Hematopoietic multipotent progenitor cell (in vitro differentiated cells): ENCODE data around the gene RNF114. TPM values are rescaled to one million over a fixed set of nuclear protein-coding genes. Genes with fewer than 3 reads are reported as not detected.

Experiments
- DNase-seq, 3 donors: peaks; one replicate each; pipeline ENCODE4 v3.0.0-alpha.2; 2011 to 2015; ENCODE audit warnings: low read depth in 2 of 3, low spot score in 2 of 3
- total RNA-seq: library from RNA; depleted of rRNA; stranded (reverse); fragments of >200 nt; gene quantifications from one replicate; pipeline ENCODE4 v1.2.3, GENCODE V29; 2012

The RNF114 gene
- total RNA-seq, 1 donor = 239 TPM

- no peak for DNase-seq
These were observed 34.6 kb upstream of the RNF114 start for GRCh38 chr20:49901588-49901987.

- no peak for DNase-seq
These were observed 31.6 kb upstream of the RNF114 start for GRCh38 chr20:49904440-49905214.

GRCh38 chr20:49905415-49906091, 30.6 kb upstream of the RNF114 start:
- DNase-seq = no peak

DNA sequence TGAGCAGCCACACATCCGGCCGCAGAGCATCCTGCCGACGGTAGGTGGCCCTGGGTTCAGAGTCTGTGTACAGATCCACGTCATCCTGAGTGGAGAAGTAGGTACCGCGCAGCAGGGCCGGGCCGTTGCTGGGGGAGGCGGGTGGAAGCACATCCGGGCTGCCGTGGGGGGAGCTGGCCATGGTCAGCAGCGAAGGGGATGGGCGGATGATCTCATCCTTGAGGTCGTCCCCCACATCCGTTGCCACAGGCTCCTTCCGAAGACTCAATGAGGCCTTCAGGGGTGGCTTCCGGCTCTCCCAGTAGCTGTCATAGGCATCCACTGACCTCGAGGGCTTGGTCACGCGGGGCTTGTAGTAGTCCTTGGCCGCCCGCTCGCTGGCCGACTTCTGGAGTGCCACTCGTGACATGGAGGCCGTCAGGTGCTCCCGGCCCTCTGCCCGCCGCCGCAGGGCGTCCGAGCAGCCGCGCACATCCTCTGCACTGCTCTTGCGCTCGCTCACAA, 30.0 kb upstream of the RNF114 start:
- DNase-seq = no peak

DNA sequence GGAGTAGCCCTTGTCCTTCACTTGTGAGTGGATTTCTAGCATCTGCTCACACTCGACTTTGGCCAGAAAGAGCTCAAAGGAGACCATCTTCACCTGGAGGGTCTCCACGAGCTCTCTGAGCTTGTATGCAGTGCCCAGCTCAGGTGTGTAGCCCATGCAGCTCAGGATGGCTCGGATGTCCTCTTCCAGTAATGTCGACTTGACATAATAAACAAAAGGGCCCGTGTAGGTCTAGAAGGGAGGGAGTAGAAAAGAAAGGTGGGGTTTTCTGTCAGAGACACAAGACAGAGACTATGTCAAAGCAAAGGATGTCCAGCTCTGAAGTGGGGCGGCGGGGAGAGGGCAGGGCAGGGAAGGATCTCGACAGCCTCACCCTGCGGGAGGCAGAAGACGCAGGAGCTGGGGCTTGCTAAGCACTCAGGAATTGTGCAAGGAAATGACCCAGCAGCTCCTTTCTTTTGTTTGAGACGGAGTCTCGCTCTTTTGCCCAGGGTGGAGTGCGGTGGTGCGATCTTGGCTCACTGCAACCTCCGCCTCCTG, 29.5 kb upstream of the RNF114 start:
- DNase-seq = no peak

GRCh38 chr20:49907405-49908257, 28.6 kb upstream of the RNF114 start:
- DNase-seq = no peak

GRCh38 chr20:49908258-49908565, 28.0 kb upstream of the RNF114 start:
- DNase-seq = no peak

GRCh38 chr20:49909499-49910339, 26.5 kb upstream of the RNF114 start:
- DNase-seq = no peak

DNA sequence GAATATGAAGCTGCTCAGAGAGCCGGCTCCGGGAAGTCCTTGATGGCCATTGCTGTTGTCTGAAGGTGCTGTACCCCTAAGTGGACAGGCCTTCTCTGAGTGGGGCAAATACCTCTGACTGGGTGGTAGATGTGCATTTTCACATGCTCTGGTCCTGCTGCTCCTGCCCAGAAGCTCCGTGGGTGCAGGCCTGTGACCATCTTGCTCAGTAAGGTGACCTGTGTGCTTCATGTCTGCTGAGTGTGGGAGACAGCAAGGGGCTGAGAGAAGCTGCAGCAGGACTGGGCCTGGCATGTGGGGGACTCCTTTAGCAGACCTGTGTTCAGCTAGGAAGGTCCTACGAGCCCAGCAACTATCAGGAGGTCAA, 25.9 kb upstream of the RNF114 start:
- DNase-seq = no peak

DNA sequence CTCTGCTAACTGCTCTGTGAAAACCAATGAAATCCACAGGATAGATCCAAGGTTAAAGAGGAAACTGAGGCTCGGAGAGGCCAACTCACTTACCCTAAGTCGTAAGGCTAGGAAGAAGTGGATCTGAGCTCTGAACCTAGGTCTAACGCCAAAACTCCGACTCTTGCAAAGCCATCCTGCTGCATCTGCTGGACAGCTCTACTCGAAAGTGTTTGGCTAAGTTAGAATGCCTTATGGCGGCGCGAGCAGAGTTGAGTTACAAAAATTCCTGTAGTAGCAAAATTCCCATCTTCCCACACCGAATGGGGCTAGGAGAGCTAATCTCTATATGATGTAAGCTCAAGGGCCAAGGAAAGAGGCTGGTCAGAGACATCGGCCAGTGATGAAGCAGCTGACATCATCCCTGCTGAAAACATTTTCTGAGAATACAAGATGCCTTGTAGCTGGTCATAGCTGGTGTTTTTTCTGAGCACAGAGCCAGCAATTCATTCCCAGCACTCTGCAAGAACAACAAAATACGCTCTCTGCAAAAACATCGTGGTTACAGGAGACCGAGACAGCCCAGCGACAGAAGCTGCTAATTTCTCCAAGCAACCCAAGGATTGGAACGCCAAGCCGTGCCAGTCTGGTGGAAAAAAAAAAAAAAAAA, 22.7 kb upstream of the RNF114 start:
- no peak for DNase-seq

GRCh38 chr20:49914310-49915117, 21.7 kb upstream of the RNF114 start:
- DNase-seq = peak in 1 of 3 donors; percentile 21

DNA sequence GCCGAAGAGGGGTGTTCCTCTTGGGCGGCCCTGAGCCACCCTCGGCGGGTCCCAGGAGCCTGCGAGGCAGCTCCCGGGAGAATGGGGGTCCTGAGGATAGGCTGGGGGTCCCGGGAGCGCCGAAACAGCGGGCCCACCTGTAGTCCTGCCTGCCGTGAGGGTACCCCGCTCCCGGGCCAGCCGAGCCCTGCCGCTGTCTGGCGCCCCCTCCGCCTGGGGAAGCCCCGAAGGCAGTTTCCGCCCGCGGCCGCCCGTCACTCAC, 21.1 kb upstream of the RNF114 start:
- no peak for DNase-seq

DNA sequence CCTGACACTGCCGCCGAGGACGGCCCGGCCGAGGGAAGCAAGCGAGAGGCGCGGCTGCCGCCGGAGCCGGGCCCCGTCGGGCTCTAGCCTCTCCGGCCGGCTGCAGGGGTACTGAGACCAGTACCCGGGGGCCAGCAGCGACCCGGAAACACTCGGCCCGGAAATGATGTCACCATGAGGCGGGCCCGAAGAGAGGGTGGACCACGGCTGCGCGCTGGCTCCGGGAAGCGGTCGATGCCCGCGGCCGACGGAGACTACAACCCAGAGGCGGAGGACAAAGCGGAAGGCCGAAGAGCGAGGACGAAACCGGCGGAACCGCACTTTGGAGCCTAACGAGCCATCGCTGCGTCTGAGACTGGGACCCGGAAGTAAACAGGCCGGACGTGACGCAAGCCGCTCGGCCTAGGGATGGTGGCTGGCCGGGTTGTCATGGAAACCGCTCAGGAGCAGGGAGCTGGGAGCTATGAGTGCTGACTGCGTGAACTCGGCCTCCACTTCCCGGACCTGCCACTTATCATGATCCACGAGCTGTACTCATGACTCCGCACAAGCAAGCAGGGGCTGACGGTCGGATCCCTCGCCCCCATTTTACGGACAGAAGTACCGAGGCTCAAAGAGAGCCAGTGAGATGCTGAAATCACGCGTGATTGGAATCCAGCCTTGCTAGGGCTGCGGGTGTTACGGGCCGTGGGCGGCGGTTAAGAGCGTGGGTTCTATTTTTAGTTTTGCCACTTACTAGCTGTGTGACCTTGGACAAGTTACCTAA, 20.6 kb upstream of the RNF114 start, which contains the start of gene SPATA2:
SPATA2 (minus strand) TSS at position 150 of the 766 bp plus-strand sequence. CDS start 7,039 bp downstream, outside the sequence.
- peak; percentile 96 for DNase-seq

DNA sequence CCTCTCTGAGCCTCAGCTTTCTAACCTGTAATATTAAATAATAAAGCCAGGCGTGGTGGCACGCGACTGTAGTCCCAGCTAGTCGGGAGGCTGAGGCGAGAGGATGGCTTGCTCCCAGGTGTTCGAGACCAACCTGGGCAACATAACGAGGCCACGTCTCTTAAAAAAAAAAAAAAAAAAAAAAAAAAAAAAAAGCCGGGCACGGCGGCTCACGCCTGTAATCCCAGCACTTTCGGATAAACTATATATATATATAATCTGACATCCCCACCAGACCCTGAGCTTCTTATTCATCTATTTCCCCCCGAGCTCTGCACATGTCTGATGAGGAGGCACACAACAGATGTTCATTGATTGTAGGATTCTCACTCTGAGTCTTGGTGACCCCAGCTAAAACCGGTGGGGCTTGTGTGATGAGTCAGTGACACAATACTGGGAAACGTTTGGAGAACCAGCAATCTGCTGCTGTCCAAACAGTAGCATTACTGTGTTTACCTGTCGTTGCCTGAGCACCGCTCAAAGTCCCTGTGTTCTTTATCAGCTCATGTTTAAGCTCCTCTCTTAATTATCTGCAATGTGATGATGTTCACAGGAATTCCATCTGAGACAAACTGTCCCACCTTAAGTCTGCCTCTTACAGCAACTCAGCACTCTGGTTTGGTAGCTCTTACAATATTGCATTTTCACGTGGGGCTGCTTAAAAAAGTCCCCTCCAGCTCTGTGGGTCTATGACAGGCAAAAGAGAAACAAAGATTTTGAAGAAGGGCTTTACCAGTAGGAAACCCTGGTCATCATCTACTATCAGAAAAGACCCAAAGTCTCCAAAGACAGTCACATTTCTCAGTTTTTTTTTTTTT, 19.8 kb upstream of the RNF114 start:
- peak in 1 of 3 donors; percentile 42 for DNase-seq

DNA sequence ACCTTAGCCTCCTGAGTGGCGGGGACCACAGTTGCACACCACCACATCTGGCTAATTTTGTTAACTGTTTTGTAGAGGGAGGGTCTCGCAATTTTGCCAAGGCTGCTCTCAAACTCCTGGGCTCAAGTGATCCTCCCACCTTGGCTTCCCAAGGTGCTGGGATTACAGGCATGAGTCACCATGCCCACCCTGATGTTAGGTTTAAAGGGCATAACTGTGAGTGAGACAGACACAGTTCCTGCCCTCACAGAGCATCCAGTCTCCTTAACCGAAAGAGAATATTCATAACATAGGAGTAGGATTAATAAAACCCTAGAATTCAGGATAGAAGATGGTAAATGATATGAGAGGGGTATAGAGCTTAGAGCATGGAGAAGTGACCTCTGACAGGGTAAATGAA, 17.8 kb upstream of the RNF114 start:
- DNase-seq = no peak

DNA sequence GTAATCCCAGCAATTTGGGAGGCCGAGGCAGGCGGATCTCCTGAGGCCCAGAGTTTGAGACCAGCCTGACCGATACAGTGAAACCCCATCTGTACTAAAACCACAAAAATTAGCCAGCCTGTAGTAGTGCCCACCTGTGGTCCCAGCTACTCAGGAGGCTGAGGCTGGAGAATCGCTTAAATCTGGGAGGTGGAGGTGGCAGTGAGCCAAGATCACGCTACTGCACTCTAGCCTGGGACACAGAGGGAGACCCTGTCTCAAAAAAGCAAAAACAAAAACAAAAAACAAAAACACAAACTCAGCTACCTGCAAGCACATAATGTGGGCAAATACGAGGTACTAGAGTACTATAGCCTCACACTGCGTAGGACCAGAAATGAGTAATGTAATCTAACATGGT, 17.2 kb upstream of the RNF114 start:
- no peak for DNase-seq

GRCh38 chr20:49919461-49919860, 16.7 kb upstream of the RNF114 start:
- no peak for DNase-seq
